Measurements from ENCODE around the gene TEX14.

TEX14 gene

DNA sequence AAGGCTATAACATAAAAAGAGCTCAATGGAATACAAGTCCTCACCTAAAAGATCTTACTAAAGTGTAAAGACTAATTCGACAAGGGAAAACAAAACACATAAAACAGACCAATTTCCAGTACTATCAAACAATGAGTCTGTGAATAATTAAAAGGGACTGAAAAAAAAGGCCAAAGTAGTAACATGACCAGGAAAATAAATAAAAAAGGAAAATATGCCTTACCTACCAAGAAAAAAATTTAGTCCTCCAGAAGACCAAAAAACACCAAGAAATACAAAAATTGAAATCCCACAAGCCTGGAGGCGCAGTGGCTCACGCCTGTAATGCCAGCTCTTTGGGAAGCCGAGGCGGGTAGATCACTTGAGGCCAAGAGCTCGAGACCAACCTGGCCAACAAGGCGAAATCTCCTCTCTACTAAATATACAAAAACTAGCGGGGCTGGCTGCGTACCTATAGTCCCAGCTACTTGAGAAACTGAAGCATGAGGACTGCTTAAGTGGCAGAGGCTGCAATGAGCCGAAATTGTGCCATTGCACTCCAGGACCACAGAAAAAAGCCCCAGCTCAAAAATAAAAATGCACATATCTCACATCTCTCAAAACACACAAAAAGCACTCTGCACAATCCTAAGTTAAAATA lies 60.8 kb downstream of the TEX14 start:
- DNase-seq (ENCODE audit: insufficient read length, low spot score) (no peak), FAIRE-seq (no peak)
- TF ChIP-seq, protein P1, sequence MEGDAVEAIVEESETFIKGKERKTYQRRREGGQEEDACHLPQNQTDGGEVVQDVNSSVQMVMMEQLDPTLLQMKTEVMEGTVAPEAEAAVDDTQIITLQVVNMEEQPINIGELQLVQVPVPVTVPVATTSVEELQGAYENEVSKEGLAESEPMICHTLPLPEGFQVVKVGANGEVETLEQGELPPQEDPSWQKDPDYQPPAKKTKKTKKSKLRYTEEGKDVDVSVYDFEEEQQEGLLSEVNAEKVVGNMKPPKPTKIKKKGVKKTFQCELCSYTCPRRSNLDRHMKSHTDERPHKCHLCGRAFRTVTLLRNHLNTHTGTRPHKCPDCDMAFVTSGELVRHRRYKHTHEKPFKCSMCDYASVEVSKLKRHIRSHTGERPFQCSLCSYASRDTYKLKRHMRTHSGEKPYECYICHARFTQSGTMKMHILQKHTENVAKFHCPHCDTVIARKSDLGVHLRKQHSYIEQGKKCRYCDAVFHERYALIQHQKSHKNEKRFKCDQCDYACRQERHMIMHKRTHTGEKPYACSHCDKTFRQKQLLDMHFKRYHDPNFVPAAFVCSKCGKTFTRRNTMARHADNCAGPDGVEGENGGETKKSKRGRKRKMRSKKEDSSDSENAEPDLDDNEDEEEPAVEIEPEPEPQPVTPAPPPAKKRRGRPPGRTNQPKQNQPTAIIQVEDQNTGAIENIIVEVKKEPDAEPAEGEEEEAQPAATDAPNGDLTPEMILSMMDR (IDR thresholded peaks at IDR 0.05; ENCODE audit: insufficient read depth, missing control alignments) = no peak

DNA sequence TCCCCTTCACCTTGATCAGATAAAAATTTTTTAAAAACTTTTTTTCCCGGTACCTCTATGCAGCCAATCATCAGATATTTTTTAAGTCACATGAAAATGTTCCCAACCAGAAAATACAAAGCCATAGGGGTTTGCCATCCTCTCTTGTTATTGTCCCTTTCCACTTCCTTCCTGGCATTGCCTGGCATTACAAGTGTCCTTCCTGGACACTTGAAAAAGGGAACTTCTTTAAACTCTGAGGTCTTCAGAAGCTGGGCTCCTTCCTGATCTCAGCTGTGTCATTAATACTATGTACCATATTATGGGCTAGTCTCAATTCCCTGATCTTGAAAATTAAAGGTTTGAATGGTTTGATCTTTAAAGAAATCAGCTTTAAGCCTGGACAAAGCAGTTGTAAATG lies 64.9 kb downstream of the TEX14 start:
- no peak for FAIRE-seq
- no peak for DNase-seq (ENCODE audit: insufficient read length, low spot score)
- TF ChIP-seq, protein P1 (IDR thresholded peaks at IDR 0.05; ENCODE audit: insufficient read depth, missing control alignments) = no peak

DNA sequence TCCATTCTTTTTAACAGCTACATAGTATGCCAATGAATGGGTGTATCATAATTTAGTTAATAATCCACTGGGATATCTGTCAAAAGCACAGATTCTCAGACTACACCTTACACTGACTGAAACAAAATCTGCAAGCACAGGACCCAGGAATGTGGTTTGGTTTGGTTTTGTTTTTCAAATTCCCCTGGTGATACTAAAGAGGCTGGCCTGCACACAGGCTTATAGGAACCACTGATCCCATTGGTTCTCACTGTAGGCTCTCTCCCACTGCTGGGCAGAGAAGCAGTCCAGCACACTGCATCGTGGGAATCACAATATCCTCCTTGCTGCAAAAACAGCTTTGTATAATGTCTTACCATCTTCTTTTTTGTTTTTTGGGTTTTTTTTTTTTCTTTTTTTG lies 67.1 kb downstream of the TEX14 start:
- TF ChIP-seq, protein P1 (IDR thresholded peaks at IDR 0.05; ENCODE audit: insufficient read depth, missing control alignments) = no peak
- FAIRE-seq (no peak), DNase-seq (ENCODE audit: insufficient read length, low spot score) (no peak)

DNA sequence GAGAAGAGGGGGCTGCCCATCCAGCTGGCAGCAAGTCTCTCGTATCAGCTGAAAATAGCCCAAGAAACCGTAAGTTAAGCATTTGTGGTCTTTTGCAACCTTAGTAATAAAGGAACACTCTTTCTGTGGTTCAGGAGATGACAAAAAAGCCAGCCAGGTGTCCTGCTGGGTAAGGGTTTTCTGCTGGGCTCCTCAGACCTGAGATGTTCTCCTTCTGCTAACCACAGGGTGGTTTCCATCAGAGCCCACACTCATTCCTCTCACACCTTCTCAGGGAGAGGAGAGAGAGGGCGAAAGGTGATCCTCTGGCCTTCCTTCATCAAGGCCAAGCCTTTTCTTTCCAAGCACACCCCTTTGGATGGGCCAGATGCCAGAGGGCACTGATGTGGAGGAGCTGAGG lies 70.7 kb downstream of the TEX14 start:
- DNase-seq (ENCODE audit: insufficient read length, low spot score) (no peak), FAIRE-seq (no peak)
- TF ChIP-seq, protein P1 (IDR thresholded peaks at IDR 0.05; ENCODE audit: insufficient read depth, missing control alignments) = no peak

- FAIRE-seq = no peak
- no peak for DNase-seq (ENCODE audit: insufficient read length, low spot score)
- TF ChIP-seq, protein P1 (IDR thresholded peaks at IDR 0.05; ENCODE audit: insufficient read depth, missing control alignments) = no peak
Measured at GRCh38 chr17:58618336-58618735, 73.5 kb downstream of the TEX14 start.

GRCh38 chr17:58617563-58617962 lies 74.3 kb downstream of the TEX14 start:
- no peak for FAIRE-seq
- TF ChIP-seq, protein P1 (IDR thresholded peaks at IDR 0.05; ENCODE audit: insufficient read depth, missing control alignments) = no peak
- no peak for DNase-seq (ENCODE audit: insufficient read length, low spot score)

- DNase-seq (ENCODE audit: insufficient read length, low spot score) = no peak
- TF ChIP-seq, protein P1 (IDR thresholded peaks at IDR 0.05; ENCODE audit: insufficient read depth, missing control alignments) = no peak
- no peak for FAIRE-seq
Measured at GRCh38 chr17:58615768-58616659, 75.8 kb downstream of the TEX14 start.

All from D721Med (cell line).